ENCODE results near the gene ADAMTSL3.
"Not testable (repeated sequence)": the region's sequence is repeated elsewhere in the genome, so short reads cannot be mapped to it uniquely, and the experiment has no call there.

ADAMTSL3 gene

GRCh38 chr15:83700082-83700481, 46.2 kb downstream of the ADAMTSL3 start:
- no peak for DNase-seq (ENCODE audit: low read depth in 2 of 2, low spot score in 1 of 2)

GRCh38 chr15:83702314-83702713, 48.4 kb downstream of the ADAMTSL3 start:
- DNase-seq (ENCODE audit: low read depth in 2 of 2, low spot score in 1 of 2): not testable (repeated sequence)

GRCh38 chr15:83708328-83708727, 54.4 kb downstream of the ADAMTSL3 start:
- no peak for DNase-seq (ENCODE audit: low read depth in 2 of 2, low spot score in 1 of 2)

GRCh38 chr15:83709241-83709640, 55.3 kb downstream of the ADAMTSL3 start:
- DNase-seq (ENCODE audit: low read depth in 2 of 2, low spot score in 1 of 2): no peak

GRCh38 chr15:83709811-83710210, 55.9 kb downstream of the ADAMTSL3 start:
- DNase-seq (ENCODE audit: low read depth in 2 of 2, low spot score in 1 of 2): no peak

- DNase-seq (ENCODE audit: low read depth in 2 of 2, low spot score in 1 of 2): no peak
These were observed 56.5 kb downstream of the ADAMTSL3 start for GRCh38 chr15:83710452-83710851.

- no peak for DNase-seq (ENCODE audit: low read depth in 2 of 2, low spot score in 1 of 2)
These were observed 57.3 kb downstream of the ADAMTSL3 start for GRCh38 chr15:83711236-83711635.

GRCh38 chr15:83713242-83713641, 59.3 kb downstream of the ADAMTSL3 start:
- no peak for DNase-seq (ENCODE audit: low read depth in 2 of 2, low spot score in 1 of 2)

- no peak for DNase-seq (ENCODE audit: low read depth in 2 of 2, low spot score in 1 of 2)
These were observed 61.2 kb downstream of the ADAMTSL3 start for GRCh38 chr15:83714939-83715628.

GRCh38 chr15:83716605-83717004, 62.7 kb downstream of the ADAMTSL3 start:
- no peak for DNase-seq (ENCODE audit: low read depth in 2 of 2, low spot score in 1 of 2)

GRCh38 chr15:83717010-83717409, 63.1 kb downstream of the ADAMTSL3 start:
- DNase-seq (ENCODE audit: low read depth in 2 of 2, low spot score in 1 of 2): no peak

- DNase-seq (ENCODE audit: low read depth in 2 of 2, low spot score in 1 of 2): no peak
These were observed 66.5 kb downstream of the ADAMTSL3 start for GRCh38 chr15:83720468-83720867.

GRCh38 chr15:83721031-83721430, 67.1 kb downstream of the ADAMTSL3 start:
- no peak for DNase-seq (ENCODE audit: low read depth in 2 of 2, low spot score in 1 of 2)

GRCh38 chr15:83721981-83722380, 68.1 kb downstream of the ADAMTSL3 start:
- no peak for DNase-seq (ENCODE audit: low read depth in 2 of 2, low spot score in 1 of 2)

GRCh38 chr15:83723216-83723615, 69.3 kb downstream of the ADAMTSL3 start:
- no peak for DNase-seq (ENCODE audit: low read depth in 2 of 2, low spot score in 1 of 2)

- no peak for DNase-seq (ENCODE audit: low read depth in 2 of 2, low spot score in 1 of 2)
These were observed 78.3 kb downstream of the ADAMTSL3 start for GRCh38 chr15:83732196-83732595.

- DNase-seq (ENCODE audit: low read depth in 2 of 2, low spot score in 1 of 2): no peak
These were observed 78.8 kb downstream of the ADAMTSL3 start for GRCh38 chr15:83732770-83733169.

GRCh38 chr15:83733206-83733605, 79.3 kb downstream of the ADAMTSL3 start:
- DNase-seq (ENCODE audit: low read depth in 2 of 2, low spot score in 1 of 2): no peak

- no peak for DNase-seq (ENCODE audit: low read depth in 2 of 2, low spot score in 1 of 2)
These were observed 79.8 kb downstream of the ADAMTSL3 start for GRCh38 chr15:83733691-83734090.

- DNase-seq (ENCODE audit: low read depth in 2 of 2, low spot score in 1 of 2): no peak
These were observed 80.6 kb downstream of the ADAMTSL3 start for GRCh38 chr15:83734487-83734886.

GRCh38 chr15:83739629-83740028, 85.7 kb downstream of the ADAMTSL3 start:
- DNase-seq (ENCODE audit: low read depth in 2 of 2, low spot score in 1 of 2): no peak

GRCh38 chr15:83745771-83746170, 91.8 kb downstream of the ADAMTSL3 start:
- no peak for DNase-seq (ENCODE audit: low read depth in 2 of 2, low spot score in 1 of 2)

- no peak for DNase-seq (ENCODE audit: low read depth in 2 of 2, low spot score in 1 of 2)
These were observed 92.3 kb downstream of the ADAMTSL3 start for GRCh38 chr15:83746231-83746630.
